ENCODE measurements around the gene LCE2D.

DNA sequence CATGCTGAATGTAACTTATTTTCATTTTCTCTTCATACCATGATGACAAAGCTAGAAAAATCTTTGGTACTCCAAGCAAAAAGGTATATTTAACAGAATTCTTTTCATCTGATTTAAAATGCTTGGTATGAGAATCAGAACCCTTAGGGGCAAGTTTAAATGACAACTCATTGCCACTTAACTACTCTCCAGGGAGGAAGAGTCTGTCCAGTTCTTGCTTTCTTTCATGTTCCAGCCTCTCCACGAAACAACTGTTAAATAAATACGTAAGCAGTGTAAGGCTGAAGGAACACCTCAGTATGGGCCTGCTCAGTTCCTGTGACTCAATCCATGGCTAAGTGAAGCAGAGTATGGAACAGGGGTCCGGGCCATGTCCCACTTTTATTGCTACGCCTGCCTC, 36.6 kb downstream of the LCE2D start:
- TF ChIP-seq CTCF (IDR thresholded peaks at IDR 0.05) = no peak
- no peak for TF ChIP-seq EZH2 (IDR thresholded peaks at IDR 0.05; ENCODE audit: borderline replicate concordance, insufficient read depth, low read depth, low read length, poor library complexity, severe bottlenecking)
